ENCODE measurements around the gene TPBG.

- no peak for TF ChIP-seq CTCF (tag by site-specific recombination; IDR thresholded peaks at IDR 0.05)
- TF ChIP-seq ZNF580 (tag by site-specific recombination; IDR thresholded peaks at IDR 0.05) = no peak
- no peak for TF ChIP-seq PBX3 (CRISPR knock-in tag; IDR thresholded peaks at IDR 0.05)
- no peak for TF ChIP-seq ZNF747 (tag by site-specific recombination; IDR thresholded peaks at IDR 0.05)
- no peak for TF ChIP-seq ZNF184 (tag by site-specific recombination; IDR thresholded peaks at IDR 0.05)
- no peak for TF ChIP-seq ZNF391 (tag by site-specific recombination; IDR thresholded peaks at IDR 0.05; ENCODE audit: borderline replicate concordance, low read depth)
- no peak for TF ChIP-seq ZNF629 (tag by site-specific recombination; IDR thresholded peaks at IDR 0.05)
- TF ChIP-seq HOXA7 (CRISPR knock-in tag; IDR thresholded peaks at IDR 0.05; ENCODE audit: borderline replicate concordance) = no peak
- no peak for TF ChIP-seq MYNN (tag by site-specific recombination; IDR thresholded peaks at IDR 0.05; ENCODE audit: borderline replicate concordance)
- TF ChIP-seq REST (tag by site-specific recombination; IDR thresholded peaks at IDR 0.05) = no peak
- no peak for TF ChIP-seq ZNF776 (tag by site-specific recombination; IDR thresholded peaks at IDR 0.05; ENCODE audit: borderline replicate concordance)
- no peak for TF ChIP-seq ATF2 (tag by site-specific recombination; IDR thresholded peaks at IDR 0.05; ENCODE audit: low read depth)
- no peak for TF ChIP-seq ZNF404 (tag by site-specific recombination; IDR thresholded peaks at IDR 0.05)
- no peak for TF ChIP-seq ELK4 (IDR thresholded peaks at IDR 0.05; ENCODE audit: borderline replicate concordance, low read depth, low read length)
These were observed 17.7 kb downstream of the TPBG start for GRCh38 chr6:82381278-82381677.

All from HEK293 (cell line).